K562 (cell line): ENCODE data around the gene LSS. TPM values are rescaled to one million over a fixed set of nuclear protein-coding genes. Genes with fewer than 3 reads are reported as not detected.

Experiments used
- ATF1 ChIP-seq, 2 experiments: fragments of 450-650 bp in 1 of 2; IDR thresholded peaks; 2 replicates each; pipeline ENCODE4 v1.6.1; 2016; ENCODE audit warnings: missing compliant biosample characterization in 1 of 2, missing genetic modification characterization in 1 of 2
- CREM ChIP-seq: IDR thresholded peaks from 2 replicates; pipeline ENCODE4 v1.6.1; 2014; ENCODE audit warnings: antibody characterized with exemption, low read depth
- EHMT2 ChIP-seq: fragments of 450-650 bp; IDR thresholded peaks from 2 replicates; pipeline ENCODE4 v1.6.1; 2018; ENCODE audit warnings: antibody characterized with exemption
- EP300 ChIP-seq: IDR thresholded peaks from 2 replicates; pipeline ENCODE4 v1.6.1; 2012; ENCODE audit warnings: low read length, improper control_type of control experiment
- GABPB2 ChIP-seq: fragments of 250-450 bp; sonication (Bioruptor Pico); conservative IDR thresholded peaks from 2 replicates; pipeline ENCODE4 v1.5.1; 2021; ENCODE audit warnings: mild to moderate bottlenecking
- KDM4B ChIP-seq, 2 experiments: fragments of 450-650 bp in 1 of 2; sonication (generic) in 1 of 2; IDR thresholded peaks; 2 replicates each; pipeline ENCODE4 v1.6.1; 2016 to 2017; ENCODE audit warnings: borderline replicate concordance in 2 of 2, antibody characterized with exemption in 1 of 2, low read depth in 1 of 2, mild to moderate bottlenecking in 1 of 2
- MECOM ChIP-seq: fragments of 250-450 bp; sonication (Bioruptor Pico); IDR thresholded peaks from 2 replicates; pipeline ENCODE4 v1.8.0; 2022; ENCODE audit warnings: inconsistent platforms
- PHB2 ChIP-seq: fragments of 450-650 bp; IDR thresholded peaks from 2 replicates; pipeline ENCODE4 v1.6.1; 2017; ENCODE audit warnings: low read depth
- SLC30A9 ChIP-seq: fragments of 250-450 bp; sonication (Bioruptor Pico); IDR thresholded peaks from 2 replicates; pipeline ENCODE4 v1.8.0; 2022; ENCODE audit warnings: mild to moderate bottlenecking, moderate library complexity
- SRSF7 ChIP-seq: fragments of 200-400 bp; formaldehyde crosslinking; optimal IDR thresholded peaks from 2 replicates; pipeline ENCODE3; 2017; ENCODE audit warnings: mild to moderate bottlenecking, low read depth, low read length
- U2AF2 ChIP-seq: fragments of 200-400 bp; formaldehyde crosslinking; optimal IDR thresholded peaks from 2 replicates; pipeline ENCODE3; 2017; ENCODE audit warnings: low read depth, mild to moderate bottlenecking, low read length
- ZNF146 ChIP-seq: IDR thresholded peaks from one replicate; pipeline ENCODE4 v1.6.1; 2018; ENCODE audit warnings: missing compliant biosample characterization; ENCODE audit not compliant: unreplicated experiment
- ZNF197 ChIP-seq: fragments of 200-800 bp; sonication (Bioruptor generic); IDR thresholded peaks from 2 replicates; pipeline ENCODE4 v1.6.1; 2016; ENCODE audit warnings: low read depth, missing genetic modification characterization, missing compliant biosample characterization
- ZNF253 ChIP-seq: fragments of 250-450 bp; sonication (Bioruptor Pico); conservative IDR thresholded peaks from 2 replicates; pipeline ENCODE4 v1.6.1; 2021; ENCODE audit warnings: mild to moderate bottlenecking
- ZNF431 ChIP-seq: sonication (generic); formaldehyde crosslinking; IDR thresholded peaks from 2 replicates; pipeline ENCODE4 v1.8.0; 2022; ENCODE audit warnings: mild to moderate bottlenecking, missing genetic modification reagents
- ZNF507 ChIP-seq: conservative IDR thresholded peaks from 2 replicates; pipeline ENCODE4 v1.6.1; 2017; ENCODE audit warnings: missing genetic modification characterization, missing compliant biosample characterization
- ZNF512 ChIP-seq: IDR thresholded peaks from 2 replicates; pipeline ENCODE4 v1.6.1; 2016; ENCODE audit warnings: missing genetic modification characterization, missing compliant biosample characterization
- ZNF551 ChIP-seq: fragments of 250-450 bp; sonication (Bioruptor Pico); IDR thresholded peaks from 2 replicates; pipeline ENCODE4 v1.5.0; 2021; ENCODE audit warnings: mild to moderate bottlenecking, moderate library complexity
- polyA plus RNA-seq, 8 experiments: library from polyadenylated mRNA; depleted of rRNA in 4 of 8; stranded (reverse) in 5 of 8; unstranded in 3 of 8; fragments of >200 nt; fragmentation: Nextera tagmentation in 2 of 8; fragmentation: Illumina TruSeq in 1 of 8; extraction: Ambion mirVana in 2 of 8; extraction: Trizol in 1 of 8; gene quantifications; 2 replicates each; pipeline versions ENCODE4 v1.2.1 to v1.2.3, GENCODE V29; 2011 to 2014; ENCODE audit warnings: inconsistent platforms in 1 of 8, missing spikeins in 1 of 8
- total RNA-seq, 7 experiments: library from RNA; depleted of rRNA in 6 of 7; stranded (reverse); fragments of >200 nt in 6 of 7; fragmentation: Illumina TruSeq in 2 of 7; extraction: Trizol in 2 of 7; gene quantifications; 2 replicates each; pipeline versions ENCODE4 v1.2.1 to v1.2.3, GENCODE V29; 2011 to 2021; ENCODE audit warnings: low replicate concordance in 1 of 7
- TF ChIP-seq, protein P1 (sequence below): sonication (generic); formaldehyde crosslinking; IDR thresholded peaks from 2 replicates; pipeline ENCODE4 v1.8.1; 2023; ENCODE audit warnings: missing genetic modification reagents, mild to moderate bottlenecking, borderline replicate concordance
- TF ChIP-seq, protein P2 (sequence below): fragments of 450-650 bp; IDR thresholded peaks from 2 replicates; pipeline ENCODE4 v1.6.1; 2018; ENCODE audit warnings: mild to moderate bottlenecking, low read depth; ENCODE audit not compliant: partially characterized antibody

LSS gene
- total and polyA plus RNA-seq, 9 of the 15 experiments (the other 6 are each of a cell fraction or from before 2014, with no cell fraction given), result 2.2 to 89.5 (median 37.4) TPM

GRCh38 chr21:46153247-46154154 lies 75.1 kb downstream of the LSS start (continued):
- TF ChIP-seq SRSF7 (no peak), SLC30A9 (CRISPR knock-in tag) (no peak), PHB2 (no peak), ZNF197 (CRISPR knock-in tag) (no peak), U2AF2 (no peak), GABPB2 (no peak), ZNF146 (CRISPR knock-in tag) (no peak), ATF1 (CRISPR knock-in tag; IDR thresholded peaks at IDR 0.05) (no peak), ATF1 (tag; IDR thresholded peaks at IDR 0.05) (peak; percentile 47; the same call in 1 of the 2 replicates), EHMT2 (no peak), ZNF551 (CRISPR knock-in tag) (no peak), EP300 (peak; percentile 63; the same call in 1 of the 2 replicates), CREM (peak; percentile 45; the same call in 1 of the 2 replicates), KDM4B (IDR thresholded peaks at IDR 0.05; ENCODE audit: borderline replicate concordance in 2 of 2, low read depth in 1 of 2) (peak in 1 of 2 experiments; percentile 46; a peak in 1 of 4 replicates), ZNF512 (tag) (no peak), ZNF507 (no peak), ZNF431 (0 out of 2 replicates have a peak, but pooled peaks have one; percentile 8), MECOM (no peak), ZNF253 (CRISPR knock-in tag) (no peak)
- TF ChIP-seq, protein P1, sequence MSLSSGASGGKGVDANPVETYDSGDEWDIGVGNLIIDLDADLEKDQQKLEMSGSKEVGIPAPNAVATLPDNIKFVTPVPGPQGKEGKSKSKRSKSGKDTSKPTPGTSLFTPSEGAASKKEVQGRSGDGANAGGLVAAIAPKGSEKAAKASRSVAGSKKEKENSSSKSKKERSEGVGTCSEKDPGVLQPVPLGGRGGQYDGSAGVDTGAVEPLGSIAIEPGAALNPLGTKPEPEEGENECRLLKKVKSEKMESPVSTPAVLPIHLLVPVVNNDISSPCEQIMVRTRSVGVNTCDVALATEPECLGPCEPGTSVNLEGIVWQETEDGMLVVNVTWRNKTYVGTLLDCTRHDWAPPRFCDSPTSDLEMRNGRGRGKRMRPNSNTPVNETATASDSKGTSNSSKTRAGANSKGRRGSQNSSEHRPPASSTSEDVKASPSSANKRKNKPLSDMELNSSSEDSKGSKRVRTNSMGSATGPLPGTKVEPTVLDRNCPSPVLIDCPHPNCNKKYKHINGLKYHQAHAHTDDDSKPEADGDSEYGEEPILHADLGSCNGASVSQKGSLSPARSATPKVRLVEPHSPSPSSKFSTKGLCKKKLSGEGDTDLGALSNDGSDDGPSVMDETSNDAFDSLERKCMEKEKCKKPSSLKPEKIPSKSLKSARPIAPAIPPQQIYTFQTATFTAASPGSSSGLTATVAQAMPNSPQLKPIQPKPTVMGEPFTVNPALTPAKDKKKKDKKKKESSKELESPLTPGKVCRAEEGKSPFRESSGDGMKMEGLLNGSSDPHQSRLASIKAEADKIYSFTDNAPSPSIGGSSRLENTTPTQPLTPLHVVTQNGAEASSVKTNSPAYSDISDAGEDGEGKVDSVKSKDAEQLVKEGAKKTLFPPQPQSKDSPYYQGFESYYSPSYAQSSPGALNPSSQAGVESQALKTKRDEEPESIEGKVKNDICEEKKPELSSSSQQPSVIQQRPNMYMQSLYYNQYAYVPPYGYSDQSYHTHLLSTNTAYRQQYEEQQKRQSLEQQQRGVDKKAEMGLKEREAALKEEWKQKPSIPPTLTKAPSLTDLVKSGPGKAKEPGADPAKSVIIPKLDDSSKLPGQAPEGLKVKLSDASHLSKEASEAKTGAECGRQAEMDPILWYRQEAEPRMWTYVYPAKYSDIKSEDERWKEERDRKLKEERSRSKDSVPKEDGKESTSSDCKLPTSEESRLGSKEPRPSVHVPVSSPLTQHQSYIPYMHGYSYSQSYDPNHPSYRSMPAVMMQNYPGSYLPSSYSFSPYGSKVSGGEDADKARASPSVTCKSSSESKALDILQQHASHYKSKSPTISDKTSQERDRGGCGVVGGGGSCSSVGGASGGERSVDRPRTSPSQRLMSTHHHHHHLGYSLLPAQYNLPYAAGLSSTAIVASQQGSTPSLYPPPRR (CRISPR knock-in tag), result no peak
- TF ChIP-seq, protein P2, sequence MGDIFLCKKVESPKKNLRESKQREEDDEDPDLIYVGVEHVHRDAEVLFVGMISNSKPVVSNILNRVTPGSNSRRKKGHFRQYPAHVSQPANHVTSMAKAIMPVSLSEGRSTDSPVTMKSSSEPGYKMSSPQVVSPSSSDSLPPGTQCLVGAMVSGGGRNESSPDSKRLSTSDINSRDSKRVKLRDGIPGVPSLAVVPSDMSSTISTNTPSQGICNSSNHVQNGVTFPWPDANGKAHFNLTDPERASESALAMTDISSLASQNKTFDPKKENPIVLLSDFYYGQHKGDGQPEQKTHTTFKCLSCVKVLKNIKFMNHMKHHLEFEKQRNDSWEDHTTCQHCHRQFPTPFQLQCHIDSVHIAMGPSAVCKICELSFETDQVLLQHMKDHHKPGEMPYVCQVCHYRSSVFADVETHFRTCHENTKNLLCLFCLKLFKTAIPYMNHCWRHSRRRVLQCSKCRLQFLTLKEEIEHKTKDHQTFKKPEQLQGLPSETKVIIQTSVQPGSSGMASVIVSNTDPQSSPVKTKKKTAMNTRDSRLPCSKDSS, result no peak
